Measurements from ENCODE around the gene HSD17B3. TPM values are rescaled to one million over a fixed set of nuclear protein-coding genes. Genes with fewer than 3 reads are reported as not detected.
"Not testable (repeated sequence)": the region's sequence is repeated elsewhere in the genome, so short reads cannot be mapped to it uniquely, and the experiment has no call there.

The HSD17B3 gene
- total RNA-seq, 1 donor from 2014 or later: not detected

DNA sequence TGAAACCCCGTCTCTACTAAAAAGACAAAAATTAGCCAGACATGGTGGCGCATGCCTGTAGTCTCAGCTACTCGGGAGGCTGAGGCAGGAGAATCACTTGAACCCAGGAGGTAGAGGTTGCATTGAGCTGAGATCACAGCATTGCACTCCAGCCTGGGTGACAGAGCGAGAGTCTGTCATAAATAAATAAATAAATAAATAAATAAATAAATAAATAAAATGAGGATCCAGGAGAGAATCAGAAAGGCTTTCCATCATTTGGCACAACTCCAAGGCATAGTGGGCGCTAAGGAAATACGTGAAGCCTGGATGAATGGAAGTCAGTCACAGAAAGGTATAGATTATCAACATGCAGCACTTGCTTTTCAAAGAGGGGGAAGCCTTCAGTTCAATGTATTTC, 65.6 kb downstream of the HSD17B3 start:
- DNase-seq (ENCODE audit: low read depth in 2 of 2): not testable (repeated sequence)

DNA sequence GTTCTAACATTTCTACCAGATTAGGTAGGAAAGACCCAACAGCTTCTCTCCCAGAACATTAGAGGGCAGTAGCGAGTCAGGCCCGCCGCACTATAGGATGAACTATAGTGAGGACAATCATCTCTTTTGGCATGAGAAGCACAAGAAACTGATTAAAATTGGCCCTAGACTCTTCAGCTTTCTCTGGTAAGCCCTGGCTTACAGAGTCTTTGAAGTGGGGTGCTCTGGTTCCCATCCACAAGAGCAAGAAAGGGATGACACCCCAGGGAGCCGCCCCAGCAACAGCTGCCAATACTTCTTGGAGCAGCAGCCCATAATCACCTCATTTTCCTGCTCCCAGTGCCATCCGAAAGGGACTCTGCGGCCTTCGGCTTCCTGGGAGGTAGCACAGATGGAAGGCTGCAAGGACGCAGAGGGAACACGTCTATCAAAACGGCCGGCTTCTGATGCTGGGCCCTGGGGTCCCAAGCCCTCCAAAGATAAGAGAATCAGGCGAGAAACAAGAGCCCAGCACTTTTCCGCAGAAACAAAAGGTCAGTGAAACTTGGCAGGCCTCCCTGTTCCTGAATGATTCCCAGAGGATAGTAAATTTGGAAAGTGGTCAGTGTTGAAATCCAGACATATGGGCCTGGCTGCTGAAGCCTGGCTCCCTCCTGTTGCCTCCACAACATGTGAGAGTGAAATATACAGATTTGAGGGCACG, 69.3 kb downstream of the HSD17B3 start:
- peak; percentile 57 to 77 for DNase-seq (ENCODE audit: low read depth in 2 of 2)

- DNase-seq (ENCODE audit: low read depth in 2 of 2): no peak
Measured at GRCh38 chr9:96232164-96232538, 69.8 kb downstream of the HSD17B3 start.

- no peak for DNase-seq (ENCODE audit: low read depth in 2 of 2)
Measured at GRCh38 chr9:96230002-96230401, 72.0 kb downstream of the HSD17B3 start.

- peak; percentile 20 to 29 for DNase-seq (ENCODE audit: low read depth in 2 of 2)
Measured at GRCh38 chr9:96222132-96222531, 79.8 kb downstream of the HSD17B3 start.

GRCh38 chr9:96219900-96220257, 82.1 kb downstream of the HSD17B3 start:
- DNase-seq (ENCODE audit: low read depth in 2 of 2): no peak

DNA sequence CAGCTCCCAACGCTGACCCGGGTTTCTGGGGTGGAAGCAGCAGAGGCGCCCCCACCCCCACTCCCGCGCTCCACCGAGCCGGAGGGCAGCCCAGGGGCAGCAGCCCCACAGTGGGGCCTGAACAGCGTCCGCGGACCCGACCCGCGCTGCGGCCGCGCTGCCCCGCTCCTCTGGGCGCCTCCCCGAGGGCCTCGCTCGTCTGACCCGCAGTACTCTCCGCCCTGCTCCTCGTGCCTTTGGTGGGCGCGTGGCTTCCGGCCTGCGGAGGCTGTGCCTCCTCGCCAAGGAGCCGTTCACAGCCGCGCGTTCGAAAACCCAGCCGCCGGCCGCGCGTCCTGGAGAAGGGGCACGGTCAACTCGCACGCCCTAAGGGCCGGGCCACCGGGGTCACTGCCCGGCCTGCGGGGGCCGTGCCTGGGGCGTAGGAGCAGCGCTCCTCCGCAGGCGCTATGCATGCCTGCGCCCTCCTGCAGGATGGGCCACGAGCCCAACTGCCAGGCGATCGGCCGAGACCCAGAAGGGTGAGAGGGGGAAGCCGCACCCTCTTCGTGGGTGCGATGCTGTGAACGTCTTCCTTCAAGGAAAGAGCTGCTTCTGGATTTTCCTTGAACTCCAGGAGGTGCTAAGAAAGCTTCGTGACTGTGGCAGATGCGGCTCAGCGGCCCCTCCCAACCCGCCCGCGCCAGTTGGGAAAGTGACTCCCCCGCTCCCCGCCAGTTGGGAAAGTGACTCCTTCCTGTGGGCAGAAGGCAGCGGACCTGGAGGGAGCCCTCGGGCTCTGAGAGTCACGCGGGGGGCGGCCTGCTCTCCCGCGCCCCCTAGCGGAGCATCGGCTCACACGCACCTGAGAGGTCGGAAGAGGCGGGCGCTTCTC, 82.7 kb downstream of the HSD17B3 start:
- DNase-seq (ENCODE audit: low read depth in 2 of 2): peak; percentile 4 to 42

GRCh38 chr9:96217754-96218693, 84.0 kb downstream of the HSD17B3 start:
- peak; percentile 55 to 64 for DNase-seq (ENCODE audit: low read depth in 2 of 2)

- peak in 1 of 2 donors; percentile 2 for DNase-seq (ENCODE audit: low read depth in 2 of 2)
Measured at GRCh38 chr9:96217294-96217707, 84.7 kb downstream of the HSD17B3 start.

DNA sequence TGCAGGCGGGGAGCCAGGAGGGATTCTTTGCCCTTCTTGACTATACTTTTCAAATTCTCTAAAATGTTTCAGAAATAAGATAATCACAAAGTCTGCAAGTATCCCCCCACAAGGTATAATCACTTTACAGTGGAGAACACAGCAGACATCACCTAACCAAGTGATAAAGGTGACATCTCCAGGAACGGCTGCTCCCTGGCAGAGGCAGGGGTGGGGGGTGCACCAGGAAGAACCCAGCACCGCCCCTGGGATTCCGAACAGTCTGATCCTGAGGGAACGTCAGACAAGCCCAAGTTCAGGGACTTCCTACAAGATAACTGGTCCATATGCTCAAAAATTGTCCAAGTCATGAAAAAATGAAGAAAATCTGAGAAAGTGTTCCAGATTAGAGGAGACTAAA, 85.4 kb downstream of the HSD17B3 start:
- DNase-seq (ENCODE audit: low read depth in 2 of 2): no peak

- no peak for DNase-seq (ENCODE audit: low read depth in 2 of 2)
Measured at GRCh38 chr9:96215841-96216240, 86.1 kb downstream of the HSD17B3 start.

GRCh38 chr9:96214635-96215034, 87.3 kb downstream of the HSD17B3 start:
- no peak for DNase-seq (ENCODE audit: low read depth in 2 of 2)

DNA sequence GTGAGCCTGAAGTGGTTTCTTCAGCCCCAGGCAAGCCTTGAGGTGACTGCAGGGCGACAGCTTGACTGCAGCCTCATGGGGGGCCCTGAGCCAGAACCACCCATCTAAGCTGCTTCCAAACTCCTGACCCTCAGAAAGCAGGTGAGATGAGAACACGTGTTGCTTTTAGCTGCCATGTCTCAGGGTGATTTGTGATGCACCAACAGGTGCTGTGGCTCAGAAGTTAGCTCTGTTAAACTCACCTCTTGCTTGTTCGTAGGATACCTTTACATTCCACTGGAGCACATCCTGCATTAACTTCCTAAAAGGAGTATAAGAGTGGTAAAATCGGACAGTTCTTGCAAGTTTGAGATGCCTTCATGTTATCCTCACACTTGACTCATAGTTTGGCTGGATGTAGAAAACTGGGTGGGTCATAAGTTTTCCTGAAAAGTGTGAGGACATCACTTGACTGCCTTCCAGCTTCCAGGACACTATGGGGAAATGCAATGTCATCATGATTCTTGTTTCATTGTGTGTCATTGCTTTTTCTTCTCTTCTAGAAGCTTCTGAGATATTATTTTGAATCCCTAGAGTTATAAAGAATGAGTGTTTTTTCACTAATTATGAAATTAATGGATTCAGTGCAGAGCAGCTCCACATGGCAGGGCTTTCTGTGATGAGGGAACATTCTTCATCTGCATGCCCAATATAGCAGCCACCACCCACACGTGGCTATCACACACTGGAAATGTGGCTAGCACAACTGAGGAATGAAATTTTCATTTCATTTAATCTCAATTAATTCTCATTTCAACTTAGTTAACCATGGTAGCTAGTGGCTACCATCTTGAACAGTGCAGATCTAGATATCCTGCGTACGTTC, 92.3 kb downstream of the HSD17B3 start:
- peak in 1 of 2 donors; percentile 14 for DNase-seq (ENCODE audit: low read depth in 2 of 2)

GRCh38 chr9:96206156-96206751, 95.7 kb downstream of the HSD17B3 start:
- DNase-seq (ENCODE audit: low read depth in 2 of 2): no peak

DNA sequence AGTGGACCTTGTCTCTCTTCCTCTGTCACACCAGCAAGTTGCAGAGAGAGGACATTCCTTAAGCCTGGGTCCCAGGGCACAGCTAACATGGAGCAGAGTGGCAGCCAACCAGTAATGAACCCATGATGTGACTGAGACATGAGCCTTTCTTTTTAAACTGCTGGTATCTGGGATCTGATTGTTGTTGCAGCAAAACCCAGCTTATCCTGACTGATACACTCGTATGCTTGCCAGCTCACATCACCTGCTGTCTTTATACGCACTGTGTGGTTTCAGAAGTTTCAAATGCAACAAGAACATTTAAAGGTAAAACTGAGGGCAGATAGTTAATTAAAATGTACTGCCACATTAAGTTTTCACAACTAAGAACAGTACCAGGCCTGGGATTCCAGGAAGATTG, 97.1 kb downstream of the HSD17B3 start:
- no peak for DNase-seq (ENCODE audit: low read depth in 2 of 2)

GRCh38 chr9:96203867-96204501, 98.0 kb downstream of the HSD17B3 start:
- DNase-seq (ENCODE audit: low read depth in 2 of 2): no peak

GRCh38 chr9:96202971-96203780, 98.8 kb downstream of the HSD17B3 start:
- no peak for DNase-seq (ENCODE audit: low read depth in 2 of 2)

GRCh38 chr9:96201140-96201539, 100.8 kb downstream of the HSD17B3 start:
- DNase-seq (ENCODE audit: low read depth in 2 of 2): no peak

- no peak for DNase-seq (ENCODE audit: low read depth in 2 of 2)
Measured at GRCh38 chr9:96199006-96199405, 103.0 kb downstream of the HSD17B3 start.

Measured in lung microvascular endothelial cell (primary cell).